ENCODE results near the gene LRFN3. TPM values are rescaled to one million over a fixed set of nuclear protein-coding genes. Genes with fewer than 3 reads are reported as not detected.

The LRFN3 gene
- total RNA-seq, 1 experiment from 2014 or later = 10.2 TPM

GRCh38 chr19:35988824-35989223 lies 52.6 kb downstream of the LRFN3 start:
- POLR2A ChIA-PET = no interaction called here
- DNase-seq = no peak
- no peak overlapping the region for H3K4me3 Mint-ChIP-seq (ENCODE audit: unreplicated experiment)
- intact Hi-C loops (cut with micrococcal nuclease; ENCODE audit: unreplicated experiment) = no loop called here
- Histone ChIP-seq H3K4me1 (no peaks in the 10 kb centered on the region), H3K27me3 (replicated peaks; ENCODE audit: control insufficient read depth, insufficient read depth, low read length) (peaks cover 2% of the 10 kb centered on the region), H3K36me3 (ENCODE audit: control insufficient read depth, insufficient read depth, low read length) (no peaks in the 10 kb centered on the region), H3K4me3 (ENCODE audit: low read depth, low read length) (no peak overlapping the region), H3K9me3 (peaks cover 8% of the 10 kb centered on the region; the same call in 1 of the 2 replicates)
- no peaks in the 10 kb centered on the region for H3K4me1 Mint-ChIP-seq (ENCODE audit: low read depth, unreplicated experiment)
- TF ChIP-seq, protein P1, sequence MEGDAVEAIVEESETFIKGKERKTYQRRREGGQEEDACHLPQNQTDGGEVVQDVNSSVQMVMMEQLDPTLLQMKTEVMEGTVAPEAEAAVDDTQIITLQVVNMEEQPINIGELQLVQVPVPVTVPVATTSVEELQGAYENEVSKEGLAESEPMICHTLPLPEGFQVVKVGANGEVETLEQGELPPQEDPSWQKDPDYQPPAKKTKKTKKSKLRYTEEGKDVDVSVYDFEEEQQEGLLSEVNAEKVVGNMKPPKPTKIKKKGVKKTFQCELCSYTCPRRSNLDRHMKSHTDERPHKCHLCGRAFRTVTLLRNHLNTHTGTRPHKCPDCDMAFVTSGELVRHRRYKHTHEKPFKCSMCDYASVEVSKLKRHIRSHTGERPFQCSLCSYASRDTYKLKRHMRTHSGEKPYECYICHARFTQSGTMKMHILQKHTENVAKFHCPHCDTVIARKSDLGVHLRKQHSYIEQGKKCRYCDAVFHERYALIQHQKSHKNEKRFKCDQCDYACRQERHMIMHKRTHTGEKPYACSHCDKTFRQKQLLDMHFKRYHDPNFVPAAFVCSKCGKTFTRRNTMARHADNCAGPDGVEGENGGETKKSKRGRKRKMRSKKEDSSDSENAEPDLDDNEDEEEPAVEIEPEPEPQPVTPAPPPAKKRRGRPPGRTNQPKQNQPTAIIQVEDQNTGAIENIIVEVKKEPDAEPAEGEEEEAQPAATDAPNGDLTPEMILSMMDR (IDR thresholded peaks at IDR 0.05; ENCODE audit: insufficient read depth in 1 of 2, low read depth in 1 of 2, low read length in 1 of 2, severe bottlenecking in 1 of 2, unreplicated experiment in 1 of 2) = no peak
- no peaks in the 10 kb centered on the region for H3K9me3 Mint-ChIP-seq (ENCODE audit: unreplicated experiment)
- CTCF ChIA-PET = no interaction called here
- no peak overlapping the region for H3K27ac Mint-ChIP-seq (ENCODE audit: unreplicated experiment)
- BruUV-seq (replicated peaks) = no TSS peak
- peaks cover 6% of the 10 kb centered on the region for H3K36me3 Mint-ChIP-seq (ENCODE audit: insufficient read depth, unreplicated experiment)
- peaks cover 15% of the 10 kb centered on the region for H3K27me3 Mint-ChIP-seq (ENCODE audit: insufficient read depth, unreplicated experiment)

GRCh38 chr19:35990156-35990555 lies 54.0 kb downstream of the LRFN3 start:
- no TSS peak for BruUV-seq (replicated peaks)
- intact Hi-C loops (cut with micrococcal nuclease; ENCODE audit: unreplicated experiment) = no loop called here
- peaks cover 2% of the 10 kb centered on the region for H3K27me3 ChIP-seq (replicated peaks; ENCODE audit: control insufficient read depth, insufficient read depth, low read length)

DNA sequence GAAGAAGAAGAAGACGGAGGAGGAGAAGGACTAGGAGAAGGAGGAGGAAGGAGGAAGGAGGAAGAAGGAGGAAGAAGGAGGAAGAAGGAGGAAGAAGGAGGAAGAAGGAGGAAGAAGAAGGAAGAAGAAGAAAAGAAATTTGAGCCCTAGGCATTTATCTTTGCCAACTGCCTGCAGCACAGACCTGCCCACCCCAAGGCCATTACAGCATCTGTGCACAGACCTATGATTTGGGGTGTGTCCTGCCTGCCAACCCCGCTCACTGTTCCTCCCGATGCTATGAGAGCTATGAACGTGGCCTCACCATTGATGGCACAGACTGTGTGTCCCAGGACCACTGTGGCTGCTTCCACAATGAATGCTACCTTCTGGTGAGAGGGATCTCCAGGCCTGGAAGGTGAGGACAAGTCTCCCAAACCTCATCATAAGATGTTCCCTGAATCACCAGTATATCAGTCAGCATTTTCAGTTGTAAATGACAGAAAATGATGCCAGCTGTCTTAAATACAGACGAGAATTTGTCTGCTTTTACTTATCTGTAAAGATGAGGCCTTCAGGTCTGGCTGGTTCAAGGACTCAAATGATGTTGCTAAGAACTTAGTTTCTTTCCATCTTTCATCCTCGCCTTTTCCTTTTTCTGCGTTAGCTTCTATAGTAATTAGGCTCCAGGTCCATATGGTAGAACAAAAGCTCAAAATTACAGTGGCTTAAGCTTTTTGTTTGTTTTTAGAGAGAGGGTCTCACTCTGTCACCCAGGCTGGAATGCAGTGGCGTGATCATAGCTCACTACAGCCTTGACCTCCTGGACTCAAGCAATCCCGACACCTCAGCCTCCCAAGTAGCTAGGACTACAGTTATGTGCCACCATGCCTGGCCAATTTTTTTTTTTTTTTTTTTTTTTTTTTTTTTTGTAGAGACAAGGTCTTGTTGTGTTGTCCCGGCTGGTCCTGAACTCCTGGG lies 54.9 kb downstream of the LRFN3 start:
- H3K9me3 ChIP-seq = peaks cover 8% of the 10 kb centered on the region; the same call in 1 of the 2 replicates
- DNase-seq = no peak
- Mint-ChIP-seq H3K27ac (ENCODE audit: unreplicated experiment) (no peak overlapping the region), H3K36me3 (ENCODE audit: insufficient read depth, unreplicated experiment) (peaks cover 11% of the 10 kb centered on the region), H3K27me3 (ENCODE audit: insufficient read depth, unreplicated experiment) (peaks cover 3% of the 10 kb centered on the region), H3K4me1 (ENCODE audit: low read depth, unreplicated experiment) (peaks cover 2% of the 10 kb centered on the region), H3K9me3 (ENCODE audit: unreplicated experiment) (no peaks in the 10 kb centered on the region), H3K4me3 (ENCODE audit: unreplicated experiment) (no peak overlapping the region)
- no peaks in the 10 kb centered on the region for H3K4me1 ChIP-seq
- H3K4me3 ChIP-seq (ENCODE audit: low read depth, low read length) = no peak overlapping the region
- H3K36me3 ChIP-seq (ENCODE audit: control insufficient read depth, insufficient read depth, low read length) = no peaks in the 10 kb centered on the region
- BruUV-seq (replicated peaks) = no TSS peak
- intact Hi-C loops (cut with micrococcal nuclease; ENCODE audit: unreplicated experiment) = no loop called here
- H3K27me3 ChIP-seq (replicated peaks; ENCODE audit: control insufficient read depth, insufficient read depth, low read length) = no peaks in the 10 kb centered on the region
- CTCF ChIA-PET = interaction anchor here (0.7 to 1.0 kb wide), 2 partner anchors 17 to 23 kb away, joined by 3 to 4 read pairs; partner anchors contain the start of gene ALKBH6
- POLR2A ChIA-PET = no interaction called here
- TF ChIP-seq, protein P1 (IDR thresholded peaks at IDR 0.05; ENCODE audit: insufficient read depth in 1 of 2, low read depth in 1 of 2, low read length in 1 of 2, severe bottlenecking in 1 of 2, unreplicated experiment in 1 of 2) = no peak

More at GRCh38 chr19:35990156-35990555, 54.0 kb downstream of the LRFN3 start:
- Mint-ChIP-seq H3K4me1 (ENCODE audit: low read depth, unreplicated experiment) (no peaks in the 10 kb centered on the region), H3K27me3 (ENCODE audit: insufficient read depth, unreplicated experiment) (peaks cover 10% of the 10 kb centered on the region), H3K4me3 (ENCODE audit: unreplicated experiment) (no peak overlapping the region), H3K36me3 (ENCODE audit: insufficient read depth, unreplicated experiment) (peaks cover 6% of the 10 kb centered on the region), H3K27ac (ENCODE audit: unreplicated experiment) (no peak overlapping the region), H3K9me3 (ENCODE audit: unreplicated experiment) (no peaks in the 10 kb centered on the region)
- POLR2A ChIA-PET = no interaction called here
- TF ChIP-seq, protein P1 (IDR thresholded peaks at IDR 0.05; ENCODE audit: insufficient read depth in 1 of 2, low read depth in 1 of 2, low read length in 1 of 2, severe bottlenecking in 1 of 2, unreplicated experiment in 1 of 2) = no peak
- H3K4me1 ChIP-seq = no peaks in the 10 kb centered on the region
- CTCF ChIA-PET = no interaction called here
- peaks cover 8% of the 10 kb centered on the region; the same call in 1 of the 2 replicates for H3K9me3 ChIP-seq
- H3K36me3 ChIP-seq (ENCODE audit: control insufficient read depth, insufficient read depth, low read length) = no peaks in the 10 kb centered on the region
- DNase-seq = no peak
- H3K4me3 ChIP-seq (ENCODE audit: low read depth, low read length) = no peak overlapping the region
